Neural cell (in vitro differentiated cells): ENCODE results near the gene GMDS. TPM values are rescaled to one million over a fixed set of nuclear protein-coding genes. Genes with fewer than 3 reads are reported as not detected.

Experiments
- H2AFZ ChIP-seq: fragments of 200-600, 300-800 bp; sonication (generic), shearing (Covaris generic); 2 replicates; pipeline ENCODE4 v1.6.0; 2014; ENCODE audit warnings: low read depth, mild to moderate bottlenecking, antibody characterized with exemption, low read length, moderate library complexity
- H3F3A ChIP-seq: fragments of 200-600 bp; shearing (Covaris generic); 2 replicates; pipeline ENCODE4 v1.6.1; 2016; ENCODE audit warnings: mild to moderate bottlenecking, moderate library complexity, mixed read lengths, antibody characterized with exemption, low read length; ENCODE audit not compliant: insufficient read depth, poor library complexity, severe bottlenecking
- H3K27ac ChIP-seq: fragments of 200-600, 300-800 bp; sonication (generic), shearing (Covaris generic); 2 replicates; pipeline ENCODE4 v1.5.1; 2014; ENCODE audit warnings: mild to moderate bottlenecking, low read length, moderate library complexity
- H3K27me3 ChIP-seq: fragments of 300-800, 200-600 bp; sonication (generic), shearing (Covaris generic); 2 replicates; pipeline ENCODE4 v1.6.0; 2014; ENCODE audit warnings: mild to moderate bottlenecking, low read depth, low read length, moderate library complexity; ENCODE audit not compliant: insufficient read depth
- H3K36me3 ChIP-seq: fragments of 300-800, 200-600 bp; sonication (generic), shearing (Covaris generic); 2 replicates; pipeline ENCODE4 v1.5.1; 2014; ENCODE audit warnings: mild to moderate bottlenecking, antibody characterized with exemption, low read length, moderate library complexity; ENCODE audit not compliant: insufficient read depth
- H3K4me2 ChIP-seq: fragments of 300-800, 200-600 bp; sonication (generic), shearing (Covaris generic); 2 replicates; pipeline ENCODE4 v1.6.0; 2014; ENCODE audit warnings: mild to moderate bottlenecking, low read length
- H3K4me3 ChIP-seq: fragments of 300-800, 200-600 bp; sonication (generic), shearing (Covaris generic); 2 replicates; pipeline ENCODE4 v1.5.1; 2014; ENCODE audit warnings: mild to moderate bottlenecking, low read length, moderate library complexity
- H3K79me2 ChIP-seq: fragments of 200-600 bp; shearing (Covaris generic); replicated peaks from 2 replicates; pipeline ENCODE4 v1.6.0; 2014; ENCODE audit warnings: mild to moderate bottlenecking, low read length, moderate library complexity; ENCODE audit not compliant: insufficient read depth
- H3K9ac ChIP-seq: fragments of 300-800, 200-600 bp; sonication (generic), shearing (Covaris generic); 2 replicates; pipeline ENCODE4 v1.6.1; 2016; ENCODE audit warnings: mild to moderate bottlenecking, low read length, mixed read lengths
- H3K9me2 ChIP-seq: fragments of 200-600 bp; shearing (Covaris generic); 2 replicates; pipeline ENCODE4 v1.6.1; 2016; ENCODE audit warnings: mild to moderate bottlenecking, low read length, mixed read lengths; ENCODE audit not compliant: insufficient read depth
- H3K9me3 ChIP-seq: fragments of 200-600, 300-800 bp; sonication (generic), shearing (Covaris generic); 2 replicates; pipeline ENCODE4 v1.6.1; 2016; ENCODE audit warnings: mild to moderate bottlenecking, mixed run types, low read length, moderate library complexity, mixed read lengths
- H4K20me1 ChIP-seq: fragments of 200-600 bp; shearing (Covaris generic); 2 replicates; pipeline ENCODE4 v1.6.1; 2016; ENCODE audit warnings: mild to moderate bottlenecking, mixed run types; ENCODE audit not compliant: insufficient read depth
- EP300 ChIP-seq: fragments of 450-650 bp; conservative IDR thresholded peaks from 2 replicates; pipeline ENCODE4 v1.6.1; 2014; ENCODE audit warnings: antibody characterized with exemption, mild to moderate bottlenecking, moderate library complexity; ENCODE audit not compliant: poor library complexity, severe bottlenecking
- EZH2 ChIP-seq: fragments of 200-600, 300-800 bp; shearing (Covaris generic), sonication (generic); IDR thresholded peaks from 2 replicates; pipeline ENCODE4 v1.6.1; 2014; ENCODE audit warnings: antibody characterized with exemption, low read length, borderline replicate concordance, mild to moderate bottlenecking; ENCODE audit not compliant: insufficient read depth, poor library complexity, severe bottlenecking
- MXI1 ChIP-seq: fragments of 450-650 bp; conservative IDR thresholded peaks from 2 replicates; pipeline ENCODE4 v1.6.1; 2014; ENCODE audit warnings: antibody characterized with exemption, mild to moderate bottlenecking; ENCODE audit not compliant: poor library complexity, severe bottlenecking
- POLR2AphosphoS5 ChIP-seq: IDR thresholded peaks from 2 replicates; pipeline ENCODE4 v1.6.1; 2012
- RAD21 ChIP-seq: fragments of 450-650 bp; conservative IDR thresholded peaks from 2 replicates; pipeline ENCODE4 v1.6.1; 2014; ENCODE audit warnings: antibody characterized with exemption, mild to moderate bottlenecking, moderate library complexity
- REST ChIP-seq: IDR thresholded peaks from 2 replicates; pipeline ENCODE4 v1.6.1; 2012; ENCODE audit warnings: borderline replicate concordance
- SMC3 ChIP-seq: fragments of 450-650 bp; conservative IDR thresholded peaks from 2 replicates; pipeline ENCODE4 v1.6.1; 2014; ENCODE audit warnings: antibody characterized with exemption, mild to moderate bottlenecking, moderate library complexity; ENCODE audit not compliant: poor library complexity
- TAF1 ChIP-seq: IDR thresholded peaks from 2 replicates; pipeline ENCODE4 v1.6.1; 2012; ENCODE audit warnings: low read depth
- polyA plus RNA-seq: library from polyadenylated mRNA; depleted of rRNA; stranded (reverse); fragments of >200 nt; gene quantifications from 2 replicates; pipeline ENCODE4 v1.2.3, GENCODE V29; 2014
- TF ChIP-seq, protein P1 (sequence below): fragments of 450-650 bp; IDR thresholded peaks from 2 replicates; pipeline ENCODE4 v1.5.1; 2014; ENCODE audit warnings: antibody characterized with exemption, mild to moderate bottlenecking, moderate library complexity; ENCODE audit not compliant: poor library complexity, severe bottlenecking

The GMDS gene
- polyA plus RNA-seq, 1 donor from 2014 or later: 11.4 TPM

GRCh38 chr6:1575210-1576041 is 670.0 kb downstream of the GMDS start:
- Histone ChIP-seq H3K27ac (no peak overlapping the region), H3K36me3 (no peaks in the 10 kb centered on the region), H3K9me3 (no peaks in the 10 kb centered on the region), H3K4me2 (no peak overlapping the region), H3K27me3 (no peaks in the 10 kb centered on the region), H3K9me2 (no peaks in the 10 kb centered on the region), H3K9ac (no peak overlapping the region), H3K79me2 (no peaks in the 10 kb centered on the region), H4K20me1 (no peaks in the 10 kb centered on the region), H3K4me3 (no peak overlapping the region), H2AFZ (no peak overlapping the region), H3F3A (no peaks in the 10 kb centered on the region)
- TF ChIP-seq, protein P1, sequence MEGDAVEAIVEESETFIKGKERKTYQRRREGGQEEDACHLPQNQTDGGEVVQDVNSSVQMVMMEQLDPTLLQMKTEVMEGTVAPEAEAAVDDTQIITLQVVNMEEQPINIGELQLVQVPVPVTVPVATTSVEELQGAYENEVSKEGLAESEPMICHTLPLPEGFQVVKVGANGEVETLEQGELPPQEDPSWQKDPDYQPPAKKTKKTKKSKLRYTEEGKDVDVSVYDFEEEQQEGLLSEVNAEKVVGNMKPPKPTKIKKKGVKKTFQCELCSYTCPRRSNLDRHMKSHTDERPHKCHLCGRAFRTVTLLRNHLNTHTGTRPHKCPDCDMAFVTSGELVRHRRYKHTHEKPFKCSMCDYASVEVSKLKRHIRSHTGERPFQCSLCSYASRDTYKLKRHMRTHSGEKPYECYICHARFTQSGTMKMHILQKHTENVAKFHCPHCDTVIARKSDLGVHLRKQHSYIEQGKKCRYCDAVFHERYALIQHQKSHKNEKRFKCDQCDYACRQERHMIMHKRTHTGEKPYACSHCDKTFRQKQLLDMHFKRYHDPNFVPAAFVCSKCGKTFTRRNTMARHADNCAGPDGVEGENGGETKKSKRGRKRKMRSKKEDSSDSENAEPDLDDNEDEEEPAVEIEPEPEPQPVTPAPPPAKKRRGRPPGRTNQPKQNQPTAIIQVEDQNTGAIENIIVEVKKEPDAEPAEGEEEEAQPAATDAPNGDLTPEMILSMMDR: no peak
- TF ChIP-seq SMC3 (no peak), TAF1 (no peak), EP300 (no peak), POLR2AphosphoS5 (no peak), EZH2 (no peak), REST (no peak), RAD21 (no peak), MXI1 (no peak)

DNA sequence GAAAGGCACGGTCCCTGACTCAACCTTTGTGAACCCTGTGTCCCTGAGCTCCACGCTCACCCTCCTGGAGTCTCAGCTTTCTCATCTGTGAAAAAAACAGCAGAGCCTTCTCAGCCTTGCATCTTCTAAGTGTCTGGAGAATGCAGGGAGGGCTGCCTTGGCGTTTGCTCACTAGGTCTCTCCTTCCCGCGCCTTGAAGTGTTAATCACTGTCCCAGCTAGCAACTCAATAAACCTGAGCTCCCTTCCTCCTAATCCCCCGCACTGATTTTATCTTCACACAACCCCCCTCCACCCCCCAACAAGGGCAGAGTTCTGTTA is 670.6 kb downstream of the GMDS start:
- Histone ChIP-seq H3K27ac (no peak overlapping the region), H2AFZ (no peak overlapping the region), H3K79me2 (no peaks in the 10 kb centered on the region), H3K4me2 (no peak overlapping the region), H3K9me2 (no peaks in the 10 kb centered on the region), H3F3A (no peaks in the 10 kb centered on the region), H3K4me3 (no peak overlapping the region), H3K9ac (no peak overlapping the region), H3K9me3 (no peaks in the 10 kb centered on the region), H4K20me1 (no peaks in the 10 kb centered on the region), H3K27me3 (no peaks in the 10 kb centered on the region), H3K36me3 (no peaks in the 10 kb centered on the region)
- TF ChIP-seq SMC3 (no peak), REST (no peak), POLR2AphosphoS5 (no peak), MXI1 (no peak), EZH2 (no peak), TAF1 (no peak), EP300 (no peak), RAD21 (no peak)
- TF ChIP-seq, protein P1: no peak
